H1 (cell line): Measurements from ENCODE around the gene SCN3A. TPM values are rescaled to one million over a fixed set of nuclear protein-coding genes. Genes with fewer than 3 reads are reported as not detected.

Experiments
- CTCF ChIA-PET: fragments of 300-600 bp; sonication (Branson Sonifier 250); formaldehyde crosslinking; loops from one replicate; lab custom pipeline; 2021; ENCODE audit not compliant: partially characterized antibody; lab: Charles Lee
- POLR2A ChIA-PET: fragments of 300-600 bp; sonication (Branson Sonifier 250); formaldehyde crosslinking; loops from one replicate; lab custom pipeline; 2021; ENCODE audit warnings: inconsistent platforms; ENCODE audit not compliant: partially characterized antibody; lab: Charles Lee
- DNase-seq, 2 experiments: peaks; one replicate each; pipeline versions ENCODE4 v3.0.0 to v3.0.0-alpha.2; 2010 to 2022; ENCODE audit warnings: low spot score in 2 of 2, low read depth in 1 of 2, mixed read lengths in 1 of 2
- FAIRE-seq: peaks from 2 replicates; lab custom pipeline; 2011; peaks lifted over from hg19 to GRCh38; lab: Jason Lieb, UNC
- H2AFZ ChIP-seq: 2 replicates; pipeline ENCODE4 v1.8.1; 2012; ENCODE audit warnings: low read length, inconsistent platforms
- H2AK5ac ChIP-seq: 2 replicates; pipeline ENCODE4 v1.6.1; 2013; ENCODE audit warnings: low read depth, low read length
- H2BK120ac ChIP-seq: replicated peaks from 2 replicates; pipeline ENCODE3; 2013; ENCODE audit warnings: low read depth, low read length, inconsistent platforms
- H2BK12ac ChIP-seq: 2 replicates; pipeline ENCODE4 v1.6.1; 2013; ENCODE audit warnings: low read depth, low read length
- H2BK15ac ChIP-seq: 2 replicates; pipeline ENCODE4 v1.6.1; 2013; ENCODE audit warnings: low read length
- H2BK20ac ChIP-seq: 2 replicates; pipeline ENCODE4 v1.6.1; 2013; ENCODE audit warnings: low read length
- H2BK5ac ChIP-seq: 2 replicates; pipeline ENCODE4 v1.6.1; 2013; ENCODE audit warnings: low read depth, low read length
- H3K14ac ChIP-seq: 2 replicates; pipeline ENCODE4 v1.6.1; 2013; ENCODE audit warnings: inconsistent platforms; ENCODE audit not compliant: insufficient read length
- H3K18ac ChIP-seq: 2 replicates; pipeline ENCODE4 v1.6.1; 2013; ENCODE audit warnings: low read length; ENCODE audit errors: extremely low read depth
- H3K23ac ChIP-seq: 2 replicates; pipeline ENCODE4 v1.6.1; 2013; ENCODE audit warnings: inconsistent platforms; ENCODE audit not compliant: insufficient read length
- H3K23me2 ChIP-seq: 2 replicates; pipeline ENCODE4 v1.6.1; 2013; ENCODE audit warnings: low read depth, low read length
- H3K27ac ChIP-seq: 2 replicates; pipeline ENCODE4 v1.6.1; 2011; ENCODE audit warnings: low read depth, low read length, inconsistent platforms
- H3K27me3 ChIP-seq, 4 experiments: replicated peaks in 1 of 4; 1 replicate in 1 of 4; 2 replicates in 3 of 4; pipeline versions ENCODE4 v1.6.1 to v1.8.1; 2011 to 2013; ENCODE audit warnings: low read length in 3 of 4, mild to moderate bottlenecking in 3 of 4, inconsistent platforms in 2 of 4, mixed read lengths in 2 of 4, moderate library complexity in 1 of 4; ENCODE audit not compliant: control insufficient read depth in 3 of 4, insufficient read depth in 3 of 4; ENCODE audit errors: extremely low read depth in 1 of 4
- H3K36me3 ChIP-seq, 4 experiments: 2 replicates each; pipeline versions ENCODE4 v1.6.1 to v1.8.1; 2011 to 2013; ENCODE audit warnings: mild to moderate bottlenecking in 4 of 4, low read length in 3 of 4, moderate library complexity in 2 of 4, control low read depth in 1 of 4, inconsistent platforms in 1 of 4; ENCODE audit not compliant: insufficient read depth in 4 of 4, control insufficient read depth in 2 of 4
- H3K4ac ChIP-seq: replicated peaks from 2 replicates; pipeline ENCODE3; 2013; ENCODE audit warnings: low read length, low read depth, mixed read lengths, inconsistent platforms; ENCODE audit not compliant: insufficient read length
- H3K4me1 ChIP-seq, 4 experiments: replicated peaks in 1 of 4; 1 replicate in 1 of 4; 2 replicates in 3 of 4; pipeline versions ENCODE4 v1.6.1 to v1.8.1; 2011 to 2013; ENCODE audit warnings: low read length in 3 of 4, inconsistent platforms in 2 of 4, mixed read lengths in 1 of 4; ENCODE audit not compliant: insufficient read depth in 4 of 4, control insufficient read depth in 3 of 4
- H3K4me2 ChIP-seq, 2 experiments: 2 replicates each; pipeline versions ENCODE4 v1.6.1 to v1.8.1; 2011 to 2013; ENCODE audit warnings: low read depth in 2 of 2, low read length in 2 of 2, control low read depth in 1 of 2, inconsistent platforms in 1 of 2, mild to moderate bottlenecking in 1 of 2; ENCODE audit not compliant: insufficient read depth in 1 of 2
- H3K4me3 ChIP-seq, 4 experiments: fragments of 200-600, 300-600 bp in 1 of 4; sonication (generic), shearing (Covaris generic), sonication (Bioruptor Twin) in 1 of 4; 2 replicates each; pipeline versions ENCODE4 v1.5.1 to v1.8.1; 2011 to 2016; ENCODE audit warnings: low read length in 4 of 4, low read depth in 3 of 4, control low read depth in 2 of 4, inconsistent platforms in 2 of 4, mild to moderate bottlenecking in 2 of 4, mixed read lengths in 1 of 4, moderate library complexity in 1 of 4; ENCODE audit not compliant: insufficient read depth in 2 of 4; ENCODE audit errors: extremely low read depth in 1 of 4
- H3K56ac ChIP-seq: replicated peaks from 2 replicates; pipeline ENCODE3; 2013; ENCODE audit warnings: low read depth, mild to moderate bottlenecking, mixed read lengths, low read length, inconsistent platforms; ENCODE audit not compliant: insufficient read length
- H3K79me1 ChIP-seq: 2 replicates; pipeline ENCODE4 v1.6.1; 2013; ENCODE audit warnings: low read depth, low read length, control low read depth
- H3K79me2 ChIP-seq, 2 experiments: 2 replicates each; pipeline versions ENCODE4 v1.6.1 to v1.8.1; 2012 to 2013; ENCODE audit warnings: low read length in 2 of 2, mild to moderate bottlenecking in 2 of 2, inconsistent platforms in 1 of 2; ENCODE audit not compliant: insufficient read depth in 2 of 2, control insufficient read depth in 1 of 2
- H3K9ac ChIP-seq, 4 experiments: replicated peaks in 1 of 4; 1 replicate in 1 of 4; 2 replicates in 3 of 4; pipeline versions ENCODE4 v1.6.1 to v1.8.1; 2011 to 2013; ENCODE audit warnings: low read depth in 3 of 4, low read length in 3 of 4, control low read depth in 2 of 4, mild to moderate bottlenecking in 2 of 4, moderate library complexity in 2 of 4, inconsistent platforms in 1 of 4; ENCODE audit errors: extremely low read depth in 1 of 4
- H3K9me3 ChIP-seq, 2 experiments: 2 replicates each; pipeline versions ENCODE4 v1.6.1 to v1.8.1; 2012 to 2013; ENCODE audit warnings: mild to moderate bottlenecking in 2 of 2, moderate library complexity in 2 of 2, control low read depth in 1 of 2, inconsistent platforms in 1 of 2, low read depth in 1 of 2, low read length in 1 of 2, mixed read lengths in 1 of 2; ENCODE audit not compliant: insufficient read depth in 2 of 2
- H4K20me1 ChIP-seq, 2 experiments: replicated peaks in 1 of 2; 2 replicates each; pipeline versions ENCODE3 to v1.8.1; 2011 to 2013; ENCODE audit warnings: inconsistent platforms in 2 of 2, low read length in 2 of 2, mild to moderate bottlenecking in 1 of 2; ENCODE audit not compliant: insufficient read depth in 2 of 2, control insufficient read depth in 1 of 2
- H4K5ac ChIP-seq: 2 replicates; pipeline ENCODE4 v1.6.1; 2013; ENCODE audit warnings: low read length, low read depth, mixed read lengths, inconsistent platforms; ENCODE audit not compliant: insufficient read length
- H4K8ac ChIP-seq: 2 replicates; pipeline ENCODE4 v1.8.0; 2013; ENCODE audit warnings: mild to moderate bottlenecking, moderate library complexity, low read length, inconsistent platforms; ENCODE audit not compliant: insufficient read depth; ENCODE audit errors: extremely low read depth
- H4K91ac ChIP-seq: replicated peaks from 2 replicates; pipeline ENCODE3; 2013; ENCODE audit warnings: low read length, mixed read lengths, inconsistent platforms; ENCODE audit not compliant: insufficient read length
- CBX8 ChIP-seq: fragments of 300-800, 300-1000 bp; sonication (generic); IDR thresholded peaks from 2 replicates; pipeline ENCODE4 v1.7.1; 2016; ENCODE audit warnings: low read depth, low read length, borderline replicate concordance
- RXRA ChIP-seq: IDR thresholded peaks from 2 replicates; pipeline ENCODE4 v1.6.1; 2011; ENCODE audit warnings: low read depth, mild to moderate bottlenecking, low read length, moderate library complexity; ENCODE audit not compliant: insufficient read depth
- TBP ChIP-seq: IDR thresholded peaks from 2 replicates; pipeline ENCODE4 v1.6.1; 2011; ENCODE audit warnings: low read depth, low read length, improper control_type of control experiment
- TCF12 ChIP-seq: IDR thresholded peaks from 2 replicates; pipeline ENCODE4 v1.6.1; 2011; ENCODE audit warnings: low read depth, mild to moderate bottlenecking, low read length
- WGBS, 2 experiments: shearing (Covaris generic) in 1 of 2; methylation state at CpG; one replicate each; pipeline versions ENCODE4 v1.1.6 to v1.1.7; 2013 to 2015; ENCODE audit warnings: low lambda C conversion rate in 2 of 2, mixed read lengths in 2 of 2, inconsistent platforms in 1 of 2, low coverage in 1 of 2, missing lambda C conversion rate in 1 of 2; ENCODE audit not compliant: insufficient replicate concordance in 2 of 2, insufficient coverage in 1 of 2, insufficient read length in 1 of 2; ENCODE audit errors: extremely low coverage in 1 of 2, missing lambda C conversion rate in 1 of 2; 5-methylcytosine and 5-hydroxymethylcytosine counted together
- polyA plus RNA-seq, 7 experiments: library from polyadenylated mRNA; depleted of rRNA in 3 of 7; stranded (reverse) in 5 of 7; unstranded in 2 of 7; fragments of >200 nt in 5 of 7; fragments of 200-250 nt in 2 of 7; gene quantifications; 1 replicate in 5 of 7; 2 replicates in 1 of 7; 4 replicates in 1 of 7; pipeline versions ENCODE4 v1.2.1 to v1.2.3, GENCODE V29; 2011 to 2013; ENCODE audit warnings: missing spikeins in 2 of 7, mixed read lengths in 2 of 7
- total RNA-seq: library from RNA; stranded (reverse); fragmentation: NEBNext Ultra II Directional; extraction: Animal tissue kit (Norgen Biotek cat#: 25700); gene quantifications from 2 replicates; pipeline ENCODE4 v1.2.1, GENCODE V29; 2021

Gene SCN3A
- total and polyA plus RNA-seq, 2 of the 8 experiments (the other 6 are each of a cell fraction or from before 2014, with no cell fraction given), result 0.02 TPM; not detected in 1

DNA sequence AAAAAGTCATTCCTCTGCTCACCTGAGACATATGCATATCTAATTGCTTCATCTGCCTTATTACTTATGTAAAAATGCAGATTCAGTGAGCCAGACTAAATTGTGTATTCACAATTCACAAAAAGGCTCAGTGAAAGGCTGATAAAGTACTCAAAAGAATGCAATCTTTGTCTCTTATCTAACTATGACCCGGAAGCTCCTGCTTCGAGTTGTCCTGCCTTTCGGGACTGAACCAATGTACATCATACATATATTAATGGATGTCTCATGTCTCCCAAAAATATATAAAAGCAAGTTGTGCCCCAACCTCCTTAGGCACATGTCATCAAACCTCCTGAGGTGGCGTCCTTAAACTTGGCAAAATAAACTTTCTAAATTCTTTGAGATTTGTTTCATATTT lies 120.5 kb downstream of the SCN3A start:
- CTCF ChIA-PET, result interaction anchor here (1.5 to 1.7 kb wide), 2 partner anchors 8 to 16 kb away, joined by 4 read pairs; no protein-coding TSS in a partner anchor
- FAIRE-seq, result no peak
- no peak overlapping the region for H3K23ac ChIP-seq
- TF ChIP-seq TCF12 (no peak), RXRA (no peak), TBP (no peak), CBX8 (no peak)

More for the DNA sequence above, 120.5 kb downstream of the SCN3A start:
- Histone ChIP-seq H3K23me2 (no peaks in the 10 kb centered on the region), H3K27me3 (no peaks in the 10 kb centered on the region), H3K79me1 (no peaks in the 10 kb centered on the region), H4K8ac (no peak overlapping the region), H2AFZ (no peak overlapping the region), H4K20me1 (no peaks in the 10 kb centered on the region), H3K9me3 (no peaks in the 10 kb centered on the region), H3K4me1 (no peaks in the 10 kb centered on the region; a peak in 1 of 7 replicates), H2BK15ac (no peak overlapping the region), H2BK5ac (no peak overlapping the region), H3K4me2 (no peak overlapping the region), H3K4me3 (no peak overlapping the region), H4K5ac (no peak overlapping the region), H2BK12ac (no peak overlapping the region), H3K56ac (no peak overlapping the region), H3K14ac (no peak overlapping the region), H2AK5ac (no peak overlapping the region), H4K91ac (no peak overlapping the region), H3K36me3 (no peaks in the 10 kb centered on the region), H3K18ac (no peak overlapping the region), H2BK120ac (no peak overlapping the region), H3K27ac (no peak overlapping the region), H3K9ac (no peak overlapping the region), H3K4ac (no peak overlapping the region), H2BK20ac (no peak overlapping the region), H3K79me2 (no peaks in the 10 kb centered on the region)
- no peak for DNase-seq
- 89% methylated on average over 4 of the region's 4 CpGs; no CpG with 5 or more reads in 1 of the 2 experiments for WGBS, 2 experiments
- POLR2A ChIA-PET, result interaction anchor here (0.6 kb wide), 1 partner anchor 10 kb away, joined by 3 read pairs; no protein-coding TSS in a partner anchor
